Adrenal gland (tissue), 5 donors: ENCODE measurements around the gene CYP26C1.

Source experiments
- POLR2A ChIP-seq, 2 donors: fragments of 450-650 bp; IDR thresholded peaks; one replicate each; pipeline ENCODE4 v1.6.1; 2017; ENCODE audit warnings: antibody characterized with exemption in 2 of 2, mild to moderate bottlenecking in 2 of 2, moderate library complexity in 1 of 2
- TF ChIP-seq, protein P1 (sequence below), 6 experiments: fragments of 450-650 bp in 4 of 6; fragments of 200-600 bp in 2 of 6; sonication (generic) in 1 of 6; IDR thresholded peaks; 1 replicate in 5 of 6; 2 replicates in 1 of 6; pipeline versions ENCODE4 v1.5.1 to v1.8.0; 2016 to 2021; ENCODE audit warnings: antibody characterized with exemption in 6 of 6, mild to moderate bottlenecking in 2 of 6, moderate library complexity in 1 of 6
- donor health status: DM: no; HTN: no; CAD: no.

GRCh38 chr10:93071674-93072224 is 11.2 kb downstream of the CYP26C1 start:
- TF ChIP-seq, protein P1, sequence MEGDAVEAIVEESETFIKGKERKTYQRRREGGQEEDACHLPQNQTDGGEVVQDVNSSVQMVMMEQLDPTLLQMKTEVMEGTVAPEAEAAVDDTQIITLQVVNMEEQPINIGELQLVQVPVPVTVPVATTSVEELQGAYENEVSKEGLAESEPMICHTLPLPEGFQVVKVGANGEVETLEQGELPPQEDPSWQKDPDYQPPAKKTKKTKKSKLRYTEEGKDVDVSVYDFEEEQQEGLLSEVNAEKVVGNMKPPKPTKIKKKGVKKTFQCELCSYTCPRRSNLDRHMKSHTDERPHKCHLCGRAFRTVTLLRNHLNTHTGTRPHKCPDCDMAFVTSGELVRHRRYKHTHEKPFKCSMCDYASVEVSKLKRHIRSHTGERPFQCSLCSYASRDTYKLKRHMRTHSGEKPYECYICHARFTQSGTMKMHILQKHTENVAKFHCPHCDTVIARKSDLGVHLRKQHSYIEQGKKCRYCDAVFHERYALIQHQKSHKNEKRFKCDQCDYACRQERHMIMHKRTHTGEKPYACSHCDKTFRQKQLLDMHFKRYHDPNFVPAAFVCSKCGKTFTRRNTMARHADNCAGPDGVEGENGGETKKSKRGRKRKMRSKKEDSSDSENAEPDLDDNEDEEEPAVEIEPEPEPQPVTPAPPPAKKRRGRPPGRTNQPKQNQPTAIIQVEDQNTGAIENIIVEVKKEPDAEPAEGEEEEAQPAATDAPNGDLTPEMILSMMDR (IDR thresholded peaks at IDR 0.05): no peak
- TF ChIP-seq POLR2A (IDR thresholded peaks at IDR 0.05): no peak
